ENCODE measurements around the gene PGPEP1.
"Not testable (repeated sequence)": the region's sequence is repeated elsewhere in the genome, so short reads cannot be mapped to it uniquely, and the experiment has no call there.

PGPEP1 gene

GRCh38 chr19:18364277-18364825 lies 24.0 kb downstream of the PGPEP1 start:
- DNase-seq (ENCODE audit: low spot score), result not testable (repeated sequence)

- no peak for DNase-seq (ENCODE audit: low spot score)
Observed at GRCh38 chr19:18364826-18365528, 24.6 kb downstream of the PGPEP1 start.

GRCh38 chr19:18366021-18366435 lies 25.6 kb downstream of the PGPEP1 start:
- DNase-seq (ENCODE audit: low spot score), result no peak

GRCh38 chr19:18368504-18369222 lies 28.3 kb downstream of the PGPEP1 start:
- peak; percentile 59 for DNase-seq (ENCODE audit: low spot score)

- DNase-seq (ENCODE audit: low spot score), result no peak
Observed at GRCh38 chr19:18373407-18373891, 33.1 kb downstream of the PGPEP1 start.

GRCh38 chr19:18373892-18374629 lies 33.7 kb downstream of the PGPEP1 start:
- DNase-seq (ENCODE audit: low spot score), result peak; percentile 80

- DNase-seq (ENCODE audit: low spot score), result no peak
Observed at GRCh38 chr19:18377026-18377425, 36.6 kb downstream of the PGPEP1 start.

GRCh38 chr19:18379803-18380747 lies 39.7 kb downstream of the PGPEP1 start:
- DNase-seq (ENCODE audit: low spot score), result no peak

- no peak for DNase-seq (ENCODE audit: low spot score)
Observed at GRCh38 chr19:18380843-18381242, 40.4 kb downstream of the PGPEP1 start.

GRCh38 chr19:18383622-18384021 lies 43.2 kb downstream of the PGPEP1 start:
- DNase-seq (ENCODE audit: low spot score), result not testable (repeated sequence)

- DNase-seq (ENCODE audit: low spot score), result no peak
Observed at GRCh38 chr19:18384775-18385174, 44.4 kb downstream of the PGPEP1 start.

- no peak for DNase-seq (ENCODE audit: low spot score)
Observed at GRCh38 chr19:18385359-18385674, 44.9 kb downstream of the PGPEP1 start.

- DNase-seq (ENCODE audit: low spot score), result peak; percentile 83
Observed at GRCh38 chr19:18385675-18386542, 45.5 kb downstream of the PGPEP1 start, which contains the start of gene GDF15. TSS of gene GDF15 (plus strand) at chr19:18386158. CDS start at chr19:18386190, 32 bp downstream.

- DNase-seq (ENCODE audit: low spot score), result no peak
Observed at GRCh38 chr19:18386543-18387271, 46.3 kb downstream of the PGPEP1 start.

GRCh38 chr19:18388100-18388959 lies 47.9 kb downstream of the PGPEP1 start:
- peak; percentile 92 for DNase-seq (ENCODE audit: low spot score)

- DNase-seq (ENCODE audit: low spot score), result no peak
Observed at GRCh38 chr19:18388960-18389725, 48.7 kb downstream of the PGPEP1 start.

- DNase-seq (ENCODE audit: low spot score), result no peak
Observed at GRCh38 chr19:18389726-18390064, 49.3 kb downstream of the PGPEP1 start.
